Right cardiac atrium (tissue), 5 donors: ENCODE measurements around the gene CCDC34. TPM values are rescaled to one million over a fixed set of nuclear protein-coding genes. Genes with fewer than 3 reads are reported as not detected.

ENCODE experiments used
- ATAC-seq, 2 donors: fragments of 200-7000 bp; cut with Tn5 transposase; one replicate each; pipeline versions ENCODE4 v1.8.0 to v1.9.1; 2020; ENCODE audit warnings: moderate library complexity in 2 of 2, mild to moderate bottlenecking in 1 of 2
- DNase-seq, 3 donors: peaks; one replicate each; pipeline ENCODE4 v3.0.0-alpha.2; 2020
- H3K27ac ChIP-seq: one replicate; pipeline ENCODE4 v1.5.1; 2013; ENCODE audit warnings: mild to moderate bottlenecking, low read length, control low read depth, moderate library complexity
- H3K27me3 ChIP-seq: one replicate; pipeline ENCODE4 v1.6.1; 2013; ENCODE audit not compliant: control insufficient read depth, insufficient read depth
- H3K4me1 ChIP-seq: one replicate; pipeline ENCODE4 v1.6.1; 2013; ENCODE audit warnings: low read length; ENCODE audit not compliant: control insufficient read depth, insufficient read depth
- H3K4me3 ChIP-seq: one replicate; pipeline ENCODE4 v1.5.1; 2013; ENCODE audit warnings: low read length, control low read depth
- H3K9me3 ChIP-seq: one replicate; pipeline ENCODE4 v1.6.1; 2013; ENCODE audit warnings: low read length; ENCODE audit not compliant: control insufficient read depth
- WGBS: extraction: QIAGEN DNeasy Blood & Tissue Kit; methylation state at CpG from one replicate; pipeline ENCODE4 v1.1.7; 2013; 5-methylcytosine and 5-hydroxymethylcytosine counted together
- intact Hi-C, 4 donors: fragments of 100-400 bp; cut with DNase I; formaldehyde crosslinking; loops; one replicate each; pipeline versions ENCODE4 v1.11.0 to v1.14.0; 2022 to 2023
- polyA plus RNA-seq: library from polyadenylated mRNA; stranded (reverse); fragments of 200-250 nt; gene quantifications from one replicate; pipeline ENCODE4 v1.2.3, GENCODE V29; 2013
- total RNA-seq, 4 donors: library from RNA; stranded (reverse); fragmentation: NEBNext Ultra II Directional; extraction: Animal tissue kit (Norgen Biotek cat#: 25700); gene quantifications; one replicate each; pipeline ENCODE4 v1.2.1, GENCODE V29; 2021
- donor health status: healthy with polysubstance abuse.
- donor health status: DM: no; HTN: yes; CAD: no.
- donor health status: DM: no; HTN: no; CAD: no.
- donor health status: DM: no; HTN: yes; CAD: no; lungs with severe emphysema.
- donor health status: DM: yes; HTN: yes; CAD: no.

The CCDC34 gene
- total and polyA plus RNA-seq, 5 donors, result 2.1 to 4.4 (median 4.0) TPM

- no peaks in the 10 kb centered on the region for H3K27me3 ChIP-seq
- H3K4me3 ChIP-seq, result no peak overlapping the region
- peaks cover 9% of the 10 kb centered on the region for H3K4me1 ChIP-seq
- ATAC-seq, result no peak
- H3K27ac ChIP-seq, result peak overlapping the region; percentile 37
- no peak for DNase-seq
- H3K9me3 ChIP-seq, result no peaks in the 10 kb centered on the region
- 82% methylated on average over 5 of the region's 5 CpGs for WGBS
- intact Hi-C loops, result loop anchor here in 3 of 4 donors (10.0 kb wide), 2 partner anchors 73 to 207 kb away; no protein-coding TSS in a partner anchor
Observed at GRCh38 chr11:27391331-27392015, 28.5 kb upstream of the CCDC34 start.

GRCh38 chr11:27390318-27391295 is 27.6 kb upstream of the CCDC34 start:
- intact Hi-C loops, result loop anchor here in 3 of 4 donors (10.0 kb wide), 2 partner anchors 74 to 206 kb away; no protein-coding TSS in a partner anchor
- Histone ChIP-seq H3K27me3 (no peaks in the 10 kb centered on the region), H3K9me3 (no peaks in the 10 kb centered on the region), H3K27ac (peak overlapping the region; percentile 37), H3K4me3 (no peak overlapping the region), H3K4me1 (peaks cover 5% of the 10 kb centered on the region)
- ATAC-seq, result no peak
- 80% methylated on average over 6 of the region's 6 CpGs for WGBS
- DNase-seq, result no peak

GRCh38 chr11:27388869-27389268 is 25.9 kb upstream of the CCDC34 start:
- Histone ChIP-seq H3K9me3 (no peaks in the 10 kb centered on the region), H3K4me1 (peaks cover 2% of the 10 kb centered on the region), H3K4me3 (no peak overlapping the region), H3K27ac (no peak overlapping the region), H3K27me3 (no peaks in the 10 kb centered on the region)
- no peak for DNase-seq
- intact Hi-C loops, result no loop called here
- WGBS, result 57% methylated on average over 1 of the region's 1 CpG
- no peak for ATAC-seq

GRCh38 chr11:27388001-27388400 is 25.0 kb upstream of the CCDC34 start:
- no peak overlapping the region for H3K27ac ChIP-seq
- WGBS, result 42% methylated on average over 2 of the region's 2 CpGs
- peaks cover 2% of the 10 kb centered on the region for H3K4me1 ChIP-seq
- no peaks in the 10 kb centered on the region for H3K27me3 ChIP-seq
- no peak for DNase-seq
- H3K9me3 ChIP-seq, result no peaks in the 10 kb centered on the region
- intact Hi-C loops, result no loop called here
- ATAC-seq, result no peak
- H3K4me3 ChIP-seq, result no peak overlapping the region

GRCh38 chr11:27387362-27387761 is 24.3 kb upstream of the CCDC34 start:
- 38% methylated on average over 2 of the region's 2 CpGs for WGBS
- H3K27ac ChIP-seq, result no peak overlapping the region
- H3K4me1 ChIP-seq, result peaks cover 2% of the 10 kb centered on the region
- intact Hi-C loops, result no loop called here
- ATAC-seq, result no peak
- H3K4me3 ChIP-seq, result no peak overlapping the region
- no peak for DNase-seq
- no peaks in the 10 kb centered on the region for H3K9me3 ChIP-seq
- H3K27me3 ChIP-seq, result no peaks in the 10 kb centered on the region

- Histone ChIP-seq H3K27me3 (no peaks in the 10 kb centered on the region), H3K27ac (no peak overlapping the region), H3K4me1 (no peaks in the 10 kb centered on the region), H3K4me3 (no peak overlapping the region), H3K9me3 (no peaks in the 10 kb centered on the region)
- ATAC-seq (no peak), DNase-seq (no peak)
- intact Hi-C loops, result no loop called here
- 77% methylated on average over 4 of the region's 4 CpGs for WGBS
Observed at GRCh38 chr11:27386181-27386845, 23.3 kb upstream of the CCDC34 start.

- no peak overlapping the region for H3K27ac ChIP-seq
- H3K9me3 ChIP-seq, result no peaks in the 10 kb centered on the region
- 44% methylated on average over 5 of the region's 5 CpGs for WGBS
- intact Hi-C loops, result no loop called here
- H3K4me1 ChIP-seq, result no peaks in the 10 kb centered on the region
- H3K27me3 ChIP-seq, result no peaks in the 10 kb centered on the region
- ATAC-seq (peak; percentile 48 to 67), DNase-seq (peak in 2 of 3 donors; percentile 44 to 70)
- H3K4me3 ChIP-seq, result no peak overlapping the region
Observed at GRCh38 chr11:27385245-27385644, 22.2 kb upstream of the CCDC34 start.

- DNase-seq, result no peak
- no peaks in the 10 kb centered on the region for H3K27me3 ChIP-seq
- H3K4me1 ChIP-seq, result no peaks in the 10 kb centered on the region
- intact Hi-C loops, result no loop called here
- ATAC-seq, result no peak
- no peak overlapping the region for H3K27ac ChIP-seq
- H3K9me3 ChIP-seq, result no peaks in the 10 kb centered on the region
- H3K4me3 ChIP-seq, result no peak overlapping the region
Observed at GRCh38 chr11:27384227-27384626, 21.2 kb upstream of the CCDC34 start.

- Histone ChIP-seq H3K4me3 (no peak overlapping the region), H3K27me3 (no peaks in the 10 kb centered on the region), H3K27ac (no peak overlapping the region), H3K9me3 (no peaks in the 10 kb centered on the region), H3K4me1 (no peaks in the 10 kb centered on the region)
- DNase-seq, result no peak
- intact Hi-C loops, result no loop called here
- ATAC-seq, result no peak
- WGBS, result 61% methylated on average over 1 of the region's 1 CpG
Observed at GRCh38 chr11:27383645-27384044, 20.6 kb upstream of the CCDC34 start.

GRCh38 chr11:27381238-27381666 is 18.2 kb upstream of the CCDC34 start:
- intact Hi-C loops, result no loop called here
- 93% methylated on average over 5 of the region's 5 CpGs for WGBS
- Histone ChIP-seq H3K4me3 (no peak overlapping the region), H3K9me3 (no peaks in the 10 kb centered on the region), H3K27me3 (no peaks in the 10 kb centered on the region), H3K4me1 (no peaks in the 10 kb centered on the region), H3K27ac (no peak overlapping the region)
- ATAC-seq (no peak), DNase-seq (no peak)

- DNase-seq, result no peak
- no peaks in the 10 kb centered on the region for H3K9me3 ChIP-seq
- no peaks in the 10 kb centered on the region for H3K27me3 ChIP-seq
- H3K27ac ChIP-seq, result no peak overlapping the region
- no peaks in the 10 kb centered on the region for H3K4me1 ChIP-seq
- no peak for ATAC-seq
- no peak overlapping the region for H3K4me3 ChIP-seq
- intact Hi-C loops, result no loop called here
- 98% methylated on average over 2 of the region's 2 CpGs for WGBS
Observed at GRCh38 chr11:27380771-27381170, 17.8 kb upstream of the CCDC34 start.
